Progenitor cell of endocrine pancreas (in vitro differentiated cells): ENCODE measurements around the gene GAP43. TPM values are rescaled to one million over a fixed set of nuclear protein-coding genes. Genes with fewer than 3 reads are reported as not detected.

Source experiments
- DNase-seq: peaks from one replicate; pipeline ENCODE4 v3.0.0; 2021; ENCODE audit warnings: low spot score; ENCODE audit not compliant: unreplicated experiment
- H3K27ac Mint-ChIP-seq: 2 replicates; pipeline ENCODE4 v1.8.0; 2021; ENCODE audit warnings: mild to moderate bottlenecking, moderate library complexity, mixed read lengths
- H3K27me3 Mint-ChIP-seq: 2 replicates; pipeline ENCODE4 v1.8.0; 2021; ENCODE audit warnings: mixed read lengths
- H3K36me3 Mint-ChIP-seq: 2 replicates; pipeline ENCODE4 v1.8.0; 2022; ENCODE audit warnings: mixed read lengths; ENCODE audit not compliant: insufficient read depth
- H3K4me1 Mint-ChIP-seq: 2 replicates; pipeline ENCODE4 v1.8.0; 2021; ENCODE audit warnings: low read depth, mixed read lengths
- H3K4me3 Mint-ChIP-seq: 2 replicates; pipeline ENCODE4 v1.8.0; 2021; ENCODE audit warnings: low read depth, mild to moderate bottlenecking, moderate library complexity, mixed read lengths
- H3K9me3 Mint-ChIP-seq: 2 replicates; pipeline ENCODE4 v1.8.0; 2021; ENCODE audit warnings: low read depth, mixed read lengths
- CTCF ChIP-seq: fragments of 200-600 bp; sonication (generic); IDR thresholded peaks from one replicate; pipeline ENCODE4 v1.5.0; 2021; ENCODE audit warnings: antibody characterized with exemption, mild to moderate bottlenecking; ENCODE audit not compliant: unreplicated experiment
- total RNA-seq: library from RNA; stranded (reverse); gene quantifications from 2 replicates; pipeline ENCODE4 v1.2.1, GENCODE V29; 2021

The GAP43 gene
- total RNA-seq, 1 donor from 2014 or later: 9.6 TPM

GRCh38 chr3:115695090-115695489, 71.8 kb downstream of the GAP43 start:
- Mint-ChIP-seq H3K36me3 (no peaks in the 10 kb centered on the region), H3K27me3 (peaks cover 7% of the 10 kb centered on the region), H3K4me3 (no peak overlapping the region), H3K4me1 (no peaks in the 10 kb centered on the region), H3K27ac (no peak overlapping the region), H3K9me3 (no peaks in the 10 kb centered on the region)
- no peak for DNase-seq
- no peak for TF ChIP-seq CTCF

- H3K36me3 Mint-ChIP-seq: no peaks in the 10 kb centered on the region
- peaks cover 7% of the 10 kb centered on the region for H3K27me3 Mint-ChIP-seq
- no peak overlapping the region for H3K4me3 Mint-ChIP-seq
- no peak for DNase-seq
- H3K27ac Mint-ChIP-seq: no peak overlapping the region
- no peak for TF ChIP-seq CTCF
- H3K4me1 Mint-ChIP-seq: no peaks in the 10 kb centered on the region
- H3K9me3 Mint-ChIP-seq: no peaks in the 10 kb centered on the region
Measured at GRCh38 chr3:115697263-115698053, 74.1 kb downstream of the GAP43 start.

- no peaks in the 10 kb centered on the region for H3K36me3 Mint-ChIP-seq
- H3K4me1 Mint-ChIP-seq: peaks cover 6% of the 10 kb centered on the region
- H3K4me3 Mint-ChIP-seq: no peak overlapping the region
- no peak for DNase-seq
- peaks cover 7% of the 10 kb centered on the region for H3K27me3 Mint-ChIP-seq
- H3K27ac Mint-ChIP-seq: no peak overlapping the region
- no peak for TF ChIP-seq CTCF
- no peaks in the 10 kb centered on the region for H3K9me3 Mint-ChIP-seq
Measured at GRCh38 chr3:115698851-115699591, 75.7 kb downstream of the GAP43 start.

GRCh38 chr3:115699706-115700105, 76.4 kb downstream of the GAP43 start:
- TF ChIP-seq CTCF: no peak
- Mint-ChIP-seq H3K4me1 (peaks cover 13% of the 10 kb centered on the region), H3K27ac (no peak overlapping the region), H3K9me3 (no peaks in the 10 kb centered on the region), H3K27me3 (peaks cover 7% of the 10 kb centered on the region), H3K4me3 (no peak overlapping the region), H3K36me3 (no peaks in the 10 kb centered on the region)
- DNase-seq: no peak

- no peak for DNase-seq
- Mint-ChIP-seq H3K9me3 (no peaks in the 10 kb centered on the region), H3K27me3 (peaks cover 4% of the 10 kb centered on the region), H3K36me3 (no peaks in the 10 kb centered on the region), H3K4me1 (peaks cover 31% of the 10 kb centered on the region), H3K27ac (no peak overlapping the region), H3K4me3 (no peak overlapping the region)
- no peak for TF ChIP-seq CTCF
Measured at GRCh38 chr3:115702598-115702997, 79.3 kb downstream of the GAP43 start.
